ENCODE results near the gene WBP1.
"Not testable (repeated sequence)": the region's sequence is repeated elsewhere in the genome, so short reads cannot be mapped to it uniquely, and the experiment has no call there.

The WBP1 gene

DNA sequence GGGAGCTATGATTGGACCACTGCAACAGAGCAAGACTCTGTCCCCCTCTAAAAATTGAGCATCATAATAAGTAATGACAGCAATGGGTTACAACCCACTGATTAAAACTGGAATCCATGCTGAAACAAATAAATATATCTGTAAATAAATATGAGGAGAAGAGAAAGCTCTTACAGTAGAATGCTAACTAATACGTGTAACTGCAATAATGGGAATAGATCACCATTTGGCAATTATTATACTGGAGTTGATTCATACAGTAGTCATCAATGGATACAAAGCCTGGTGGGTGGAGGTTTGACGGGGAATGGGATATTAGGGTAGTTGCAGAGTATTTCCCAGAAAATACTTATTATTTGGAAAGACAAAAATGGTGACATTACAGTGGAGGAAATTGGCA is 9.5 kb upstream of the WBP1 start:
- DNase-seq, result no peak

DNA sequence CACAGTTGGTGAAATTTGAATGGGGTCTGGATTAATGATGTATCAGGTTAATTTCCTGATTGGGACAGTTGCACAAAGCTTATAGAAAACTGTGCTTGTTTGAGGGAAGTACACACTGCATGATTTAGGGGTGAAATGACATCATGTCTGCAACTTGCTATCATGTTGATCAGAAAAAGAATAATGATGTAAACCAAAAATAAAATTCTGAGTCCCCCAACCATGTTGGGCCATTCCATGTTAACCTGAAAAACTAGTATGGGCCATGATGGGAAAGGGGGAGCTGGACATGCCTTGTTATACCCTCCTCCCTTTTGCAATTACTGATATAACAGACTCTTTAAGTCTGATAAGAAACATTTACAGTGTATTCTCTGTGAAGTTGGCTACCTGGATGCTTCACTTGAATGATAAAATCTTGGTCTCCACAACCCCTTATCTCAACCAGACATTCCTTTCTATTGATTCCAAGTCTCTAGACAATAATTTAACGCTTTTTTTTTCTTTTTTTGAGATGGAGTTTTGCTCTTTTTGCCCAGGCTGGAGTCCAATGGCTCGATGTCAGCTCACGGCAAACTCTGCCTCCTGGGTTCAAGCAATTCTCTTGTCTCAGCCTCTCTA is 7.6 kb upstream of the WBP1 start:
- no peak for DNase-seq

DNA sequence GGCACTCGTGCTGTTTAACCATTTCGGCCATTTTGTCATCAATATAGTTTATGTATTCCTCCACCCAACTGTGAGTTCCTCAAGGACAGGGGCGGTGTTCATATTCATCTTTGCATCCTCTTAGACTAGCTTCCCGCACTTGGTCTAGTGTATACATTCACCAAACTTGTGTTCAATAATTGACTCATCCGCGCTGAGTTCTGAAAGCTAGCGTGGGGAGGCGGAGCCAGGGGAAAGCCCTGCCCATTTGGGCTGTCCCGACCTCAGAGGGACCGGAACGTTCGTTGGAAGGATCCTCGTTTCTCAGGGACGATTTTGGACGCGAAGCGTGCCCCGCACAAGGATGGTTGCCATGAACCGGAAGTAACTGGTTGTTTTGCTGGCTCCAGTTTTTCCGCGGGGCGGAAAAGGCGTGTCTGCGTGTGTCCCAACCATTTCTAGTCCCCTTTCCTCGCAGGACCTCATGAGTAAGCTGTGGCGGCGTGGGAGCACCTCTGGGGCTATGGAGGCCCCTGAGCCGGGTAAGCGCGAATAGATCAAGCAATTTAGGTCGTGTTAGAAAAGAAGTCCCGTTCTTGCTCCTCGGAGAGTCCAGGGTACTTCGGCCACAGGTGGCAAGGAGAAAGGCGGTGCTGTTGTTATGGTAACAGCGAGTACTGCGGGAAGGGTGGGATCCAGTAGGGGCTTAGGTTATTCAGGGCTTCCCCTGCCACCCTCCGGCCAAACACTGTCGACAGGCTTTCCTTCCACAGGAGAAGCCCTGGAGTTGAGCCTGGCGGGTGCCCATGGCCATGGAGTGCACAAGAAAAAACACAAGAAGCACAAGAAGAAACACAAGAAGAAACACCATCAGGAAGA is 3.4 kb upstream of the WBP1 start, which contains the start of gene INO80B:
Gene INO80B (plus strand): TSS at position 434 of the 858 bp plus-strand sequence. CDS start 30 bp downstream, at position 464.
- peak; percentile 74 to 99 (median 93) for DNase-seq

DNA sequence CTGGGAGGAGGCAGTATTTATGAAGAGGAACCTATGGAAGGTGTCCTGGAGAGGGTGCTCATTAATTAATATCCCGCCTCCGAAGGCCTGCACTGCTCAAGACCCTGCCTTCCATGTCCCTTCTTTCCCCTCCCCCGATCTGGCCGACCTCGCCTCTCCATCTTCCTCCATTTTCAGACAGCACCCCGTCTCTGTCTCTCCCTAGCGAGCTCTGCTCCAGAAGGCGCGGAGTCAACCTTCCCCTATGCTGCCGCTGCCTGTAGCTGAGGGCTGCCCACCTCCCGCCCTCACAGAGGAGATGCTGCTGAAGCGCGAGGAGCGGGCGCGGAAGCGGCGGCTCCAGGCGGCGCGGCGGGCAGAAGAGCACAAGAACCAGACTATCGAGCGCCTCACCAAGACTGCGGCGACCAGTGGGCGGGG is 1.1 kb upstream of the WBP1 start:
- DNase-seq, result peak in 3 of 51 donors; percentile 48 to 72 (median 50)

DNA sequence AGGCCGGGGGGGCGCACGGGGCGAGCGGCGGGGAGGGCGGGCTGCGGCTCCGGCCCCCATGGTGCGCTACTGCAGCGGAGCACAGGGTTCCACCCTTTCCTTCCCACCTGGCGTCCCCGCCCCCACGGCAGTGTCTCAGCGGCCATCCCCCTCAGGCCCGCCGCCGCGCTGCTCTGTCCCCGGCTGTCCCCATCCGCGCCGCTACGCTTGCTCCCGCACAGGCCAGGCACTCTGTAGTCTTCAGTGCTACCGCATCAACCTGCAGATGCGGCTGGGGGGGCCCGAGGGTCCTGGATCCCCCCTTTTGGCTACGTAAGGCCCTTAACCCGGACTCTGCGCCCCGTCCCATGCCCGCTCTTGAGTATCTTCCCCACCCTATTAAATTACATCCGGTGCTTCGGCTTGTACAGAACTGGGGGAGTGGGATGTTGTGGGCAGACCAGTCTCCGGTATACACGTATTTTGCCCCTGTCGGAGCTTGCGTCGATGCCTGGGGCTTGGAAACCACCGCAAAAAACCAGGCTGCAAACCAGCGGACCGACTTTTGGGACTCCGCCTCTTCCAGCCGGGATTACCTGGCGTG is 598 bp upstream of the WBP1 start:
- peak in 32 of 51 donors; percentile 20 to 81 (median 61) for DNase-seq

DNA sequence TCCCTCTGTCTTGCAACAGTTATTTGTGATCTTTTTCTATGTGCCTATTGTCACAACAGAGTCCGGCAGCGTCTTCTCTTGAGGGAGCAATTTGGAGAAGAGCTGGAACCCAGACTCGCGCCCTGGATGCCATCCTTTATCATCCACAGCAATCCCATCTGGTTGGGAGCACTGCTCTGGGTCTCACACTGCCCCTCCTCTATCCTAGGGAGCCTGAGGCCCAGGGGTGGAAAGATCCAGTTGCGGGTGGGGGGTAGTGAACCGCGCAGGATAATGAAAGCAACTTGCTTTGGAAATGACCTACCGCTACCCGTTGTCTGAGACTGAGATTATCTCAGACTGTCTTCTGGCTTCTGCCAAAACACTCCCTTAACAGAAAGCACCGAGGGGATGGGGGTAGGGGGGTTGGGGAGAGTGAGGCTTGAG is 713 bp downstream of the WBP1 start:
- no peak for DNase-seq

DNA sequence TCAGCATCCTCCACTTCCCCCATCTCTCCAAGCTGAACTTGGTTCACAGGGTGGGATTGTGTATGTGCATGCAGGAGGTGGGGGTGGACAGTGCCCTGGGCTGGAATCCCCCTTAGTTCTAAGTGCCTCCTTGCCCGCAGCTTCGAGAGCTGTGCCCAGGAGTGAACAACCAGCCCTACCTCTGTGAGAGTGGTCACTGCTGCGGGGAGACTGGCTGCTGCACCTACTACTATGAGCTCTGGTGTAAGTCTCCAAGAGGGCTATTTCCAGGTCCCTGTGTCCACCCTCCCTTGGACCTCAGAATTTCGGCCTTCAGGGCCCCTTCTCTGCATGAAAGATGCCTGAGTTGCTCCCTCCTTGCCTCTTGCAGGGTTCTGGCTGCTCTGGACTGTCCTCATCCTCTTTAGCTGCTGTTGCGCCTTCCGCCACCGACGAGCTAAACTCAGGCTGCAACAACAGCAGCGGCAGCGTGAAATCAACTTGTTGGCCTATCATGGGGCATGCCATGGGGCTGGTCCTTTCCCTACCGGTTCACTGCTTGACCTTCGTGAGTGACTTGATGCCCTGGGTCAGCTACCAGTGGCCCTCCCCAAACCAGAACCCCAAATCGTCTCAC is 1.4 kb downstream of the WBP1 start:
- not testable (repeated sequence) for DNase-seq

DNA sequence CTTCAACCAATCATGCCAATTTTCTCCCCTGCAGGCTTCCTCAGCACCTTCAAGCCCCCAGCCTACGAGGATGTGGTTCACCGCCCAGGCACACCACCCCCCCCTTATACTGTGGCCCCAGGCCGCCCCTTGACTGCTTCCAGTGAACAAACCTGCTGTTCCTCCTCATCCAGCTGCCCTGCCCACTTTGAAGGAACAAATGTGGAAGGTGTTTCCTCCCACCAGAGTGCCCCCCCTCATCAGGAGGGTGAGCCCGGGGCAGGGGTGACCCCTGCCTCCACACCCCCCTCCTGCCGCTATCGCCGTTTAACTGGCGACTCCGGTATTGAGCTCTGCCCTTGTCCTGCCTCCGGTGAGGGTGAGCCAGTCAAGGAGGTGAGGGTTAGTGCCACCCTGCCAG is 1.9 kb downstream of the WBP1 start:
- DNase-seq, result not testable (repeated sequence)

DNA sequence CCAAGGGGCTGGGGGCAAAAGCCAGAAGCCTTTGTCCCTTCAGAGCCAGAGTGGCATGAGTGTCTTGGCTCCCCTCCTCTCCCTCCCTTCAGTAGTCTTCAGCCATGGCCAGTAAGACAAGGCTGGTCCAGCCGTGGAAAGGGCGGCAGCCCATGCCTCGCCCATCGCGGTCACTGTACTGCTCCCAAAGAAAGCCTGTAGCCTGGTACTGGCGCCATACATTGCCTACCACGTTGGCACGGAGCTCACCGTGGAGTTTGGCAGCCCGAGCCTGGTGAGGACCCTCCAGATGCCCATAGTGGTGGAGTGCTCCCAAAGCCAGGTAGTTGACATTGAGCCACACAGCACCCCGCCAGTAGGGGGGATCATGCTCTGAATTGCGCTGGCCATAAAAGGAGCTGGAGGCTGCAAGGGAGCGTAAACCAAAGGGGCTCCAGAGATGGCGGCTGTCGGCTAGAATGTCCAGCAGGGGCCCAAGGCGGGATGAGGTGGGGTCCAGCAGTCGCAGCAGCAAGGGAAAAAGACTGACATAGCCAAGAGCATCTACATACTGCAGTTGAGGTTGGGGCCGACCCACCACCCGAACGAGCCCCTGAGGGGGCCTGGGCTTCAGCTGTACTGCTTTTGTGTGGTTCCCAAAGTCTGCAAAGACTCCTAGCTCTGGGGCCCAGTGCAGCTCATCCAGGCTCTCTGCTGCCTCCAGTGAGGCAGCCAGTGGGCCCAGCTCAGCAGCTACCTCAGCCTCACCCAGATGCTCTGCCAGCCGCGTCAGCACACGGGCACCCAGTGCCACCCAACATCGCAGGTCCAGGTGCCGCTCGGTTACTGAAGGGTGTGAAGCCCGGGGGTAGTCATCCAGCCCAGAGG is 3.2 kb downstream of the WBP1 start:
- no peak for DNase-seq

DNA sequence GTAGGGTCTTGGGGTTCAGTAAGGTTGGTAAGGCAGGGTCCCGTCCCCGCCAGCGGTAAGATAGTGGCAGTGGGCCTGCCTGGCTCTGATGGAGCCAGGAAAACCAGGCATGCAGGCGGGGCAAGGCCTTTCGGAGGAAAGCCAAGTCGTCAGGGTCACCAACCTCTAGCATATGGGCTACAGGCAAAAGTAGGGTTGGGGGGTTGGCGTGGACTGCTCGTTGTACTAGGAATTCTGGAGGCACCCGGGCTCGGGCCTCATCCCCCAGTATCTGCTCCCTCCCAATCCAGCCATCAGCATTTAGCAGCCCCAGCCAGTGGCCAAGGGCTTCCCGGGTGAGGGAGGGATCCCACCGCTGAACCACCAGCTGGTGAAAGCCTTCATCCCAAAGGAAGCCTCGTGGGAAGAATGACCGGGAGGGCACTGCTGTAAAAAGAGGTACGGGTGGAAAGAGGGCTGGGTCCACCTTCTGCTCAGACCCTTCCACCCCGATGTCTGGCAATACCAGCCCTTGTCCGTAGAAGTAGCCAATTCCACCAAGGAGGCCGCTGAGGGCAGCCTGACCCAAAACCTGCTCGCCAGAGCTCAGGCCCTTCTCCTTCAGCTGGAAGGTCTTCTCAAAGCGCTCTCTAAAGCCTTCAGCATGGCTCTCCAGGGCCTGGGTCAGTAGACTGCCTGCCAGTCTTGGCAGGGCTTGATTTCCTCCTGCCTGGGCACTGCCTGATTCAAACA is 4.0 kb downstream of the WBP1 start:
- DNase-seq, result no peak

DNA sequence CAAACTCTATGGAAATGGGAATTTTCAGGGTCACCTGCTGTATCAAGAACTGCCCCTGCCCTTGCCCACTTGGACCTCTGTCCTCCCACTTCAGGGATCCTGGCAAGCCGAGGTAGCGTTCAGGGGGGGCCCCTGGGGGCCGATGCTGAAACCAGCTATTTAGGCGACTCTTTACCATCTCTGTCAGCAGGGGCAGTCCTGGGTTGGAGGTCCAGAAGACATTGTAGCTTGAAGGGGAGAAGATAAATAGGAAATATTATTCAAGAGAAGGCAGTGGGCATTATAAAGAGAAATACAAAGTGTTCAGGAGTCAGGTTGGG is 4.5 kb downstream of the WBP1 start:
- no peak for DNase-seq

DNA sequence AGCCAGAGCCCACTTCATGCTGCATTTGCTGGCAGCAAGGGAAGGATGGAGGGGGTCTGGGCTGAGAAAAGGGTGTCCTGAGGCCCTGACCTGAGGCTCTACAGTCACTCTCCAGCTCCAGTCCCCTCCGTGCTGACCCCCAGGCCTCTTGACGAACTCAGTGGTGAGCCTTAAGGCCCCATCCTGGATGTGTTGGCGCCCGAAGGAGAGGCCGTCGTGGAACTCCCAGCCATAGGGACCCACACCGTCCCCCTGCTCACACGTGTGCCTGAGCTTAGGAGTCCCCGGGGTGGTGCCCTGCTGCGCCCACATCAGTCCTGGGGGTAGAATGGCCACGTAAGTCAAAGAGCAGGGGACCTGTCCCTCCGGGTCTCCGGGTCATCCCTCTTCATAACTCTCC is 6.2 kb downstream of the WBP1 start:
- DNase-seq, result no peak

DNA sequence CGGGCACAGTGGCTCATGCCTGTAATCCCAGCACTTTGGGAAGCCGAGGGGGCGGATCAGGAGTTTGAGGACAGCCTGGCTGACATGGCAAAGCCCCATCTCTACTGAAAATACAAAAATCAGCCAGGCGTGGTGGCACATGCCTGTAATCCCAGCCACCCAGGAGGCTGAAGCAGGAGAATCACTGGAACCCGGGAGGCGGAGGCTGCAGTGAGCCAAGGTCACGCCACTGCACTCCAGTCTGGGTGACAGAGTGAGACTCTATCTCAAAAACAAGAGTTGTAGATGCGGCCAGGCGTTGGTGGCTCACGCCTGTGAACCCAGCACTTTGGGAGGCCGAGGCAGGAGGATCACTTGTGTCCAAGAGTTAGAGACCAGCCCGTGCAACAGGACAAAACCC is 12.5 kb downstream of the WBP1 start:
- not testable (repeated sequence) for DNase-seq

DNA sequence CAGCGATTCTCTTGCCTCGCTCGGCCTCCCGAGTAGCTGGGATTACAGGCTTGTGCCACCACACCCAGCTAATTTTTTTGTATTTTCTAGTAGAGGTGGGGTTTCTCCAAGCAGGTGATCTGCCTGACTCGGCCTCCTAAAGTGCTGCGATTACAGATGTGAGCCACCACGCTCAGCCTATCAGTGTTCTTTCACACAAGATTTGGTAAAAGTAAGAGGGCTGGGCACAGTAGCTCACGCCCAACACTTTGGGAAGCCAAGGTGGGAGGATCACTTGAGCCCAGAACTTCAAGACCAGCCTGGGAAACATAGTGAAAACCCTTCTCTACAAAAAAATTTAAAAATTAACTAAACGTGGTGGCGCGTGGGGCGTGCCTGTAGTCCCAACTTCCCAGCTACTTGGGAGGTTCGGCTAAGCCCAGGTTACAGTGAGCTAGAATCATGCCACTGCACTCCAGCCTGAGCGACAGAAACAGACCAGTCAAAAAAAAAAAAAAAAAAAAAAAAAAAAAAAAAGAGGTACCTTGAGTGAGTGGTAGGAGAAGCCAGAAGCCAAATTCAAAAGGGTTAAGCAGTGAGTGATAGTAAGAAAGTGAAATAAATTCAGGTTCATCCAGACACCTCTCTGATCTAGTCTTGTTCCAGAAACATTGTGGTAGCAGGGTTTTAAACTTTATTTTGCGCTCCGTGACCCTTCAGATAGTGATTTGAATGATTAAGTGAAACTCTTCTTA is 13.3 kb downstream of the WBP1 start:
- no peak for DNase-seq

DNA sequence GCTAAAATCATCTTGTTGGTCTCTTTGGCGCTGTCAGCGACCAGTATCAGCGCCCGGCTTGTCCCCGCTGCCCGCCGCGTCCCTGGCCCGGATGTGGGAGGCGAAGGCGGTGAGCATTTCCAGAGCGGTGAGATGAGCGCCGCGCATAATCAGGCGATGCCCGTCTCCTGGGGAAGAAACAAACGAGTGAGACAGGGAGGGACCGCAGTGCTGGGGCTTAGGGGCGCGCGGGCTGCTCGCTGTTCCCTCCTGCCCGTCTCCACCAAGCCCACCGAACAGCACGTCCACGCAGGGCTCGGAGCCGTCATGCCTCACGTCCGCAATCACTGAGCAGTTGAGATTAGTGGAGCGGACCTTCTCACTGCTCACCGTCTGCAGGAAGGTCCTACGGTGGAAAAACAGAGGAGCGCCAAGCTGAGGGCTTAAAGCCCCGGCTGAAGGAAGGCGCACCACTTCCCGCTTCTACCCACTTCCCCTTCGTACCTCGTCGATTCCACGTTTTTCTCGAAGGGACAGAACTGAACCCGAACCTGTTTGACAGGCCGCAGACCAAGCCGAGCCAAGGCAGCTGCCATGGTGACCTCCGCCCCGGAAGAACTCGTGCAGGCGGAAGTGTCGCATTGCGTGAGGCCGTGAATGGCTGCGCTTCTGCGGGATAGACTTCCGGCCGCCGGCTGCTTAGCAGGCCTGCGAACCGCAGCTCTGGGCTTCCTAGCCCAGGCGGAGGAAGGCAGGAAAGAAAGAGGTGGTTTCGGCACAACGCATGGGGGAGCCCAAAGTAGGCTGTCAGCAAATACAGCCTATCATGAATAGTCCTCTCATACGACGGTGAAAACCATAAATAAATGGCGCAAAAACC is 14.1 kb downstream of the WBP1 start, which contains the start of gene MRPL53:
Gene MRPL53 (minus strand): TSS at position 595 of the 859 bp plus-strand sequence. CDS start 20 bp downstream, at position 575.
- DNase-seq, result peak; percentile 45 to 97 (median 88)

DNA sequence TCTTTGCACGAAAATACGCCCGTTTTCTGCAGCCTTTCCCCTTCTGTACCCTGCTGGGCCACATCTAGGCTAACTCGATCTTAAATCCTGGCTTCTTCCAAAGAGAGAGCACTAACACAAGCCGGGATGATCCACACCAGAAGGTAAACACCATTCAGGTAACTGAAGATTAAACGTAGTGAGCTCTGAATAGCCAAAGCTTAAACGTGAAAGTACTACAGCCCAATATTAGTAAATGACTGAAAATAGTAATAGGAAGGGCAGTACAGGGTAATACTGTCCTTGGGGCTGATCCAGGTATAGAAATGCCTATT is 14.7 kb downstream of the WBP1 start:
- peak in 1 of 51 donors; percentile 44 for DNase-seq

DNA sequence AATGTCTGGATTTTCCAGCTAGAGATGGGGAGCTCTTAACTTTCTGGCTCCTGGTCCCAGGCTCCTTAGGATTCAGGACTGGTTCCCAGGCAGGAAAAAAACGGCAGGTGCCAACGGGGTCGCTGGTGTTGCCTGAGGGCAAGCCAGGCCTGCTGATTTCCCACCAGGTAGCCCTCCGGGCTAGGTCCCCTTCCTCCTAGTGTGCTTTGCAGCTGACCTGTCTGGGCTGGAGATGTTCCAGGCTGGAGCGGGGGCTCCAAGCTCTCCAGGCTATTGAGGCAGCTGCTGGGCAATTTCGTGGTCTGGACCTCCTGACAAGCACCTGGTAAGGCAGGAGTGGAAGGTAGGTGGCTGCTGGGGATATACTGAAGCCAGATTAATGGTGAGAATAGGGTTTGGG is 16.2 kb downstream of the WBP1 start:
- DNase-seq, result no peak

DNA sequence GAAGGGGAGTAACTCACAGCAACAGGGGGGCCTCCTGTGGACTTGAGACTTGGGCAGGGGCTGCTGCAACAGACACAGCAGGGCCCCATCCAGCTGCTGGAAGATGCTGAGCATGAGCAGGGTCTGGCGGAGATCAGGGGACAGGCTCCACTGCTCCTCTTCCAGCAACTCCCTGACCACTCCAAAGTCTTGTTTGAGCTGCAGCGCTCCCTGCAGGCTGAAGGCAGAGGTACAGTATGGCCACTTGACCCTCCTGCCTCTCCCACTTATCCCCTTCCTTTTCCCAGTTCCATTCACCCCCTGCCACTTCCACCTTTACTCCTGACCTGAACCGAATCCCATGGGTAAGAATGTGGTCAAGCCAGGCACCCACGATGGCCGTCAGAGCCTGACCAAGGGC is 16.7 kb downstream of the WBP1 start:
- peak in 1 of 51 donors; percentile 10 for DNase-seq

DNA sequence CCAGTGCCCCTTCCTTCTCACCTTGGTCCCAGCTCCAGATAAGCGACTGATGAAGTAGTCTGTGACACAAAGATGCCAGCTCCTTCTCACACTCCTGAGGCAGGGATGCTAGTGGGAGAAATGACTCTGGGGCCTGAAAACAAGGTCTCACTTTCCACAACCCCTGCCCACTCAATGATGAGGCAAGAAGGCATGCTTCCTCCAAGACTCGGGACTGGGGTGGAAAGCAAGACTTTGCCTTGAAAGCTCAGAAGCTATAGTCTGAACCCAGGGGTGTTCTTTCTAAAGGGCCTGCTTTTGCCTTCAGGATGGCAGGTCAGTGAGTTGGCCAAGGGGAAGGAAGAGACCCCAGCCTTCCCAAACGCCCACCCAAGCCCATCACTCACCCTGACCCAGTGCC is 23.2 kb downstream of the WBP1 start:
- no peak for DNase-seq

All from hypothalamus (tissue), 51 donors.